ENCODE results near the gene RBMS1. TPM values are rescaled to one million over a fixed set of nuclear protein-coding genes. Genes with fewer than 3 reads are reported as not detected.

The RBMS1 gene
- total RNA-seq, 4 donors from 2014 or later: 50.2 to 62.3 (median 59.1) TPM

- WGBS, 2 donors: 72 to 93% methylated on average over 5 of the region's 5 CpGs
- DNase-seq (ENCODE audit: low spot score in 2 of 2): no peak
- TF ChIP-seq POLR2A (IDR thresholded peaks at IDR 0.05): no peak
- no peak for TF ChIP-seq CTCF (IDR thresholded peaks at IDR 0.05)
- no peak overlapping the region for H3K4me3 ChIP-seq (ENCODE audit: low read depth, poor library complexity, severe bottlenecking)
- intact Hi-C loops (cut with DNase I; ENCODE audit: low total_unique reads): no loop called here
These were observed 135.6 kb downstream of the RBMS1 start for GRCh38 chr2:160358046-160358445.

GRCh38 chr2:160356485-160356884 is 137.1 kb downstream of the RBMS1 start:
- DNase-seq (ENCODE audit: low spot score in 2 of 2): no peak
- H3K4me3 ChIP-seq (ENCODE audit: low read depth, poor library complexity, severe bottlenecking): no peak overlapping the region
- no peak for TF ChIP-seq POLR2A (IDR thresholded peaks at IDR 0.05)
- no peak for TF ChIP-seq CTCF (IDR thresholded peaks at IDR 0.05)
- intact Hi-C loops (cut with DNase I; ENCODE audit: low total_unique reads): no loop called here
- WGBS, 2 donors: 61 to 66% methylated on average over 1 of the region's 1 CpG

- intact Hi-C loops (cut with DNase I; ENCODE audit: low total_unique reads): no loop called here
- TF ChIP-seq POLR2A (IDR thresholded peaks at IDR 0.05) (no peak), CTCF (IDR thresholded peaks at IDR 0.05) (no peak)
- H3K4me3 ChIP-seq (ENCODE audit: low read depth, poor library complexity, severe bottlenecking): no peak overlapping the region
- no peak for DNase-seq (ENCODE audit: low spot score in 2 of 2)
- 86 to 88% methylated on average over 2 of the region's 2 CpGs for WGBS, 2 donors
These were observed 138.5 kb downstream of the RBMS1 start for GRCh38 chr2:160355080-160355479.

- no peak for DNase-seq (ENCODE audit: low spot score in 2 of 2)
- 84 to 87% methylated on average over 6 of the region's 6 CpGs for WGBS, 2 donors
- intact Hi-C loops (cut with DNase I; ENCODE audit: low total_unique reads): no loop called here
- H3K4me3 ChIP-seq (ENCODE audit: low read depth, poor library complexity, severe bottlenecking): no peak overlapping the region
- TF ChIP-seq POLR2A (IDR thresholded peaks at IDR 0.05): no peak
- TF ChIP-seq CTCF (IDR thresholded peaks at IDR 0.05): no peak
These were observed 138.9 kb downstream of the RBMS1 start for GRCh38 chr2:160354677-160355076.

- H3K4me3 ChIP-seq (ENCODE audit: low read depth, poor library complexity, severe bottlenecking): no peak overlapping the region
- WGBS, 2 donors: 84 to 86% methylated on average over 5 of the region's 5 CpGs
- intact Hi-C loops (cut with DNase I; ENCODE audit: low total_unique reads): no loop called here
- TF ChIP-seq POLR2A (IDR thresholded peaks at IDR 0.05): no peak
- no peak for TF ChIP-seq CTCF (IDR thresholded peaks at IDR 0.05)
- no peak for DNase-seq (ENCODE audit: low spot score in 2 of 2)
These were observed 139.8 kb downstream of the RBMS1 start for GRCh38 chr2:160353813-160354212.

- H3K4me3 ChIP-seq (ENCODE audit: low read depth, poor library complexity, severe bottlenecking): no peak overlapping the region
- intact Hi-C loops (cut with DNase I; ENCODE audit: low total_unique reads): no loop called here
- 44 to 48% methylated on average over 1 of the region's 1 CpG for WGBS, 2 donors
- no peak for DNase-seq (ENCODE audit: low spot score in 2 of 2)
- TF ChIP-seq POLR2A (IDR thresholded peaks at IDR 0.05): no peak
- TF ChIP-seq CTCF (IDR thresholded peaks at IDR 0.05): no peak
These were observed 140.4 kb downstream of the RBMS1 start for GRCh38 chr2:160353166-160353565.

Measured in lower leg skin (tissue), 4 donors.